ENCODE data around the gene TBC1D22A. TPM values are rescaled to one million over a fixed set of nuclear protein-coding genes. Genes with fewer than 3 reads are reported as not detected.

Gene TBC1D22A
- total RNA-seq, 1 donor from 2014 or later: 10.6 TPM

DNA sequence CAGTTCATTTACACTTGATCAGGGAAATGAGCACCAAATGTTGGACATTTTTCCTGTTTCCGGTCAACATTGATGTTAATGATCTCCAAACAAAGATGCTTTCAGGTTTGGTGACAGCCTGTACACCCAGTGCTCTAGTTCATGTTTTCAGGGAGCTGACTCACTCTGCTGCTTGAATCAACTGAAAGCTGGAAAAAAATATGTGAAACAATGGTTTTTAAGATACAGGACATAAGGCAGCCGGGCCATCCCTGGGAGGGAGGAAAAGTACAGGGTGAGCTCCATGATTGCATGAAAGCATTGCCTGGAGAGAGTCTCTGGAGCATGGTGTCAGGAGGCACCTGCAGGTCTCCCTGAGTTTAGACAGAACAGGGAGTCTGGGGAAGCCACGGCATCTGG, 259.6 kb downstream of the TBC1D22A start:
- H3F3A ChIP-seq (ENCODE audit: low read depth): no peaks in the 10 kb centered on the region
- H3K36me3 ChIP-seq: no peaks in the 10 kb centered on the region
- peaks cover 17% of the 10 kb centered on the region for H3K9me3 Mint-ChIP-seq
- H3K27ac ChIP-seq: no peak overlapping the region
- no peak overlapping the region for H2AFZ ChIP-seq (replicated peaks)
- no peak overlapping the region for H3K4me3 ChIP-seq
- H3K27ac Mint-ChIP-seq: no peak overlapping the region
- no peaks in the 10 kb centered on the region for H3K4me1 Mint-ChIP-seq
- no peak overlapping the region for H3K9ac ChIP-seq
- TF ChIP-seq EZH2phosphoT487 (IDR thresholded peaks at IDR 0.05) (no peak), EZH2 (IDR thresholded peaks at IDR 0.05) (no peak), CTCF (IDR thresholded peaks at IDR 0.05) (no peak)
- H3K27me3 Mint-ChIP-seq (ENCODE audit: insufficient read depth, low read depth): peaks cover 3% of the 10 kb centered on the region
- DNase-seq (ENCODE audit: low spot score): no peak
- H3K36me3 Mint-ChIP-seq: peaks cover 10% of the 10 kb centered on the region
- H3K4me2 ChIP-seq: no peak overlapping the region
- H3K4me3 Mint-ChIP-seq: no peak overlapping the region
- no peaks in the 10 kb centered on the region for H3K79me2 ChIP-seq (ENCODE audit: low read depth)
- H4K20me1 ChIP-seq (ENCODE audit: low read depth): no peaks in the 10 kb centered on the region
- H3K9me3 ChIP-seq (ENCODE audit: low read depth): no peaks in the 10 kb centered on the region
- no peaks in the 10 kb centered on the region for H3K4me1 ChIP-seq
- no peaks in the 10 kb centered on the region for H3K27me3 ChIP-seq

- TF ChIP-seq EZH2 (IDR thresholded peaks at IDR 0.05) (no peak), EZH2phosphoT487 (IDR thresholded peaks at IDR 0.05) (no peak), CTCF (IDR thresholded peaks at IDR 0.05) (no peak)
- H3K4me2 ChIP-seq: no peak overlapping the region
- H3K4me3 ChIP-seq: no peak overlapping the region
- no peaks in the 10 kb centered on the region for H3K79me2 ChIP-seq (ENCODE audit: low read depth)
- Mint-ChIP-seq H3K36me3 (peaks cover 10% of the 10 kb centered on the region), H3K27me3 (ENCODE audit: insufficient read depth, low read depth) (peaks cover 3% of the 10 kb centered on the region), H3K4me3 (no peak overlapping the region), H3K4me1 (no peaks in the 10 kb centered on the region), H3K9me3 (peaks cover 17% of the 10 kb centered on the region), H3K27ac (no peak overlapping the region)
- no peaks in the 10 kb centered on the region for H3K36me3 ChIP-seq
- no peaks in the 10 kb centered on the region for H3K9me3 ChIP-seq (ENCODE audit: low read depth)
- H3K27ac ChIP-seq: no peak overlapping the region
- no peaks in the 10 kb centered on the region for H4K20me1 ChIP-seq (ENCODE audit: low read depth)
- DNase-seq (ENCODE audit: low spot score): no peak
- no peaks in the 10 kb centered on the region for H3K4me1 ChIP-seq
- no peaks in the 10 kb centered on the region for H3F3A ChIP-seq (ENCODE audit: low read depth)
- no peaks in the 10 kb centered on the region for H3K27me3 ChIP-seq
- H2AFZ ChIP-seq (replicated peaks): no peak overlapping the region
- H3K9ac ChIP-seq: no peak overlapping the region
Measured at GRCh38 chr22:47022475-47022874, 260.0 kb downstream of the TBC1D22A start.

DNA sequence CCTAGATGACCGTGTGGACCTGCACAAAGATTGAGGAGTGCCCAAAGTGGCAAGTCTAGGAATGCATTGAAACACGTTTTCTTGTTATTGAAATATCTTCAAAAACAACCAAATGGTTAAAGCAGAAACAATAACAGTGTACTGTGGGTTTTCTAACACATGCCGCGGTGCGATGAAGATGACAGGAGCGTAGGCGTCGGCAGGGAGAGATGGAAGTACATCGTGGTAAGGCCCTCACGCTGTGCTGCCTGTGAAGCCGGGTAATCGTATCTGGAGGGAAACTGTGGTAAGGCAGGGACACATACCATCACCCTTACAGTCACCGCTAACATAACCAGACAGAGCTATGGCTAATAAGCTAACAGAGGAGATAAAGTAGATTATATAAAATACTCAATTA, 261.4 kb downstream of the TBC1D22A start:
- no peak for DNase-seq (ENCODE audit: low spot score)
- Histone ChIP-seq H3K4me3 (no peak overlapping the region), H2AFZ (replicated peaks) (no peak overlapping the region), H3K4me1 (no peaks in the 10 kb centered on the region), H3K9me3 (ENCODE audit: low read depth) (no peaks in the 10 kb centered on the region), H3K79me2 (ENCODE audit: low read depth) (no peaks in the 10 kb centered on the region), H4K20me1 (ENCODE audit: low read depth) (no peaks in the 10 kb centered on the region), H3K9ac (no peak overlapping the region), H3K27me3 (no peaks in the 10 kb centered on the region), H3K4me2 (no peak overlapping the region), H3K36me3 (no peaks in the 10 kb centered on the region), H3F3A (ENCODE audit: low read depth) (no peaks in the 10 kb centered on the region), H3K27ac (no peak overlapping the region)
- Mint-ChIP-seq H3K27ac (no peak overlapping the region), H3K27me3 (ENCODE audit: insufficient read depth, low read depth) (peaks cover 3% of the 10 kb centered on the region), H3K9me3 (peaks cover 17% of the 10 kb centered on the region), H3K36me3 (peaks cover 10% of the 10 kb centered on the region), H3K4me1 (peaks cover 2% of the 10 kb centered on the region), H3K4me3 (no peak overlapping the region)
- TF ChIP-seq EZH2phosphoT487 (IDR thresholded peaks at IDR 0.05): no peak
- no peak for TF ChIP-seq CTCF (IDR thresholded peaks at IDR 0.05)
- TF ChIP-seq EZH2 (IDR thresholded peaks at IDR 0.05): no peak

All from neural progenitor cell (in vitro differentiated cells).